ENCODE results near the gene TYROBP. TPM values are rescaled to one million over a fixed set of nuclear protein-coding genes. Genes with fewer than 3 reads are reported as not detected.

The TYROBP gene
- total and polyA plus RNA-seq, 4 donors, result 17.0 to 1,276 (median 417) TPM

GRCh38 chr19:35940839-35941238, 32.7 kb upstream of the TYROBP start:
- H3K36me3 ChIP-seq (ENCODE audit: control insufficient read depth in 4 of 4, insufficient read depth in 4 of 4, low read length in 4 of 4), result peaks cover 0 to 34% (median 7%) of the 10 kb centered on the region in 4 donors
- no peaks in the 10 kb centered on the region for H3K9me3 ChIP-seq (ENCODE audit: control insufficient read depth in 4 of 4, insufficient read depth in 3 of 4, low read length in 3 of 4)
- 60 to 79% methylated on average over 4 of the region's 4 CpGs for WGBS, 2 donors
- ATAC-seq (ENCODE audit: insufficient read depth, low FRiP score) (no peak), DNase-seq (no peak)
- peaks cover 0 to 23% (median 5%) of the 10 kb centered on the region in 5 donors for H3K4me1 ChIP-seq (ENCODE audit: control insufficient read depth in 5 of 5, insufficient read depth in 5 of 5, low read length in 5 of 5)
- TF ChIP-seq, protein P1, sequence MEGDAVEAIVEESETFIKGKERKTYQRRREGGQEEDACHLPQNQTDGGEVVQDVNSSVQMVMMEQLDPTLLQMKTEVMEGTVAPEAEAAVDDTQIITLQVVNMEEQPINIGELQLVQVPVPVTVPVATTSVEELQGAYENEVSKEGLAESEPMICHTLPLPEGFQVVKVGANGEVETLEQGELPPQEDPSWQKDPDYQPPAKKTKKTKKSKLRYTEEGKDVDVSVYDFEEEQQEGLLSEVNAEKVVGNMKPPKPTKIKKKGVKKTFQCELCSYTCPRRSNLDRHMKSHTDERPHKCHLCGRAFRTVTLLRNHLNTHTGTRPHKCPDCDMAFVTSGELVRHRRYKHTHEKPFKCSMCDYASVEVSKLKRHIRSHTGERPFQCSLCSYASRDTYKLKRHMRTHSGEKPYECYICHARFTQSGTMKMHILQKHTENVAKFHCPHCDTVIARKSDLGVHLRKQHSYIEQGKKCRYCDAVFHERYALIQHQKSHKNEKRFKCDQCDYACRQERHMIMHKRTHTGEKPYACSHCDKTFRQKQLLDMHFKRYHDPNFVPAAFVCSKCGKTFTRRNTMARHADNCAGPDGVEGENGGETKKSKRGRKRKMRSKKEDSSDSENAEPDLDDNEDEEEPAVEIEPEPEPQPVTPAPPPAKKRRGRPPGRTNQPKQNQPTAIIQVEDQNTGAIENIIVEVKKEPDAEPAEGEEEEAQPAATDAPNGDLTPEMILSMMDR (IDR thresholded peaks at IDR 0.05; ENCODE audit: control extremely low read depth, extremely low read depth), result no peak
- H3K27me3 ChIP-seq (ENCODE audit: control insufficient read depth in 3 of 3, insufficient read depth in 3 of 3, low read length in 2 of 3), result no peaks in the 10 kb centered on the region
- no peak overlapping the region for H3K9ac ChIP-seq (ENCODE audit: insufficient read depth in 1 of 2, low read length in 2 of 2)
- H3K4me3 ChIP-seq, result no peak overlapping the region
- no peak overlapping the region for H3K27ac ChIP-seq (ENCODE audit: low read depth in 1 of 2, low read length in 1 of 2)

DNA sequence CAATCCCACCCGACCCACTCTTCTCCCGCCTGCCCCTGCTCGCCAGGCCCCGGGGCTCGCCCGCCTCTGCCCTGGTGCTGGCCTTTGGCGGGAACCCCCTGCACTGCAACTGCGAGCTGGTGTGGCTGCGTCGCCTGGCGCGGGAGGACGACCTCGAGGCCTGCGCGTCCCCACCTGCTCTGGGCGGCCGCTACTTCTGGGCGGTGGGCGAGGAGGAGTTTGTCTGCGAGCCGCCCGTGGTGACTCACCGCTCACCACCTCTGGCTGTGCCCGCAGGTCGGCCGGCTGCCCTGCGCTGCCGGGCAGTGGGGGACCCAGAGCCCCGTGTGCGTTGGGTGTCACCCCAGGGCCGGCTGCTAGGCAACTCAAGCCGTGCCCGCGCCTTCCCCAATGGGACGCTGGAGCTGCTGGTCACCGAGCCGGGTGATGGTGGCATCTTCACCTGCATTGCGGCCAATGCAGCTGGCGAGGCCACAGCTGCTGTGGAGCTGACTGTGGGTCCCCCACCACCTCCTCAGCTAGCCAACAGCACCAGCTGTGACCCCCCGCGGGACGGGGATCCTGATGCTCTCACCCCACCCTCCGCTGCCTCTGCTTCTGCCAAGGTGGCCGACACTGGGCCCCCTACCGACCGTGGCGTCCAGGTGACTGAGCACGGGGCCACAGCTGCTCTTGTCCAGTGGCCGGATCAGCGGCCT, 32.1 kb upstream of the TYROBP start:
- WGBS, 2 donors, result 94 to 95% methylated on average over 50 to 51 of the region's 51 CpGs

DNA sequence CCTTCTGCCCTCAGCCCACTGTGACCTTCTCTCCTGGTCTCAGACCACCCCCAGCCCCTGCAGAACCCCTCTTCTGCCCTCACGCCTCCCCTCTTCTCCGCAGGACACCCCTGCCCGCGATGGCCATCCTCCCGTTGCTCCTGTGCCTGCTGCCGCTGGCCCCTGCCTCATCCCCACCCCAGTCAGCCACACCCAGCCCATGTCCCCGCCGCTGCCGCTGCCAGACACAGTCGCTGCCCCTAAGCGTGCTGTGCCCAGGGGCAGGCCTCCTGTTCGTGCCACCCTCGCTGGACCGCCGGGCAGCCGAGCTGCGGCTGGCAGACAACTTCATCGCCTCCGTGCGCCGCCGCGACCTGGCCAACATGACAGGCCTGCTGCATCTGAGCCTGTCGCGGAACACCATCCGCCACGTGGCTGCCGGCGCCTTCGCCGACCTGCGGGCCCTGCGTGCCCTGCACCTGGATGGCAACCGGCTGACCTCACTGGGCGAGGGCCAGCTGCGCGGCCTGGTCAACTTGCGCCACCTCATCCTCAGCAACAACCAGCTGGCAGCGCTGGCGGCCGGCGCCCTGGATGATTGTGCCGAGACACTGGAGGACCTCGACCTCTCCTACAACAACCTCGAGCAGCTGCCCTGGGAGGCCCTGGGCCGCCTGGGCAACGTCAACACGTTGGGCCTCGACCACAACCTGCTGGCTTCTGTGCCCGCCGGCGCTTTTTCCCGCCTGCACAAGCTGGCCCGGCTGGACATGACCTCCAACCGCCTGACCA, 31.4 kb upstream of the TYROBP start:
- TF ChIP-seq, protein P1 (IDR thresholded peaks at IDR 0.05; ENCODE audit: control extremely low read depth, extremely low read depth), result no peak
- no peak overlapping the region for H3K9ac ChIP-seq (ENCODE audit: insufficient read depth in 1 of 2, low read length in 2 of 2)
- ATAC-seq (ENCODE audit: insufficient read depth, low FRiP score) (no peak), DNase-seq (no peak)
- no peaks in the 10 kb centered on the region for H3K9me3 ChIP-seq (ENCODE audit: control insufficient read depth in 4 of 4, insufficient read depth in 3 of 4, low read length in 3 of 4)
- no peaks in the 10 kb centered on the region for H3K27me3 ChIP-seq (ENCODE audit: control insufficient read depth in 3 of 3, insufficient read depth in 3 of 3, low read length in 2 of 3)
- WGBS, 2 donors, result 95 to 96% methylated on average over 55 of the region's 55 CpGs
- H3K27ac ChIP-seq (ENCODE audit: low read depth in 1 of 2, low read length in 1 of 2), result no peak overlapping the region
- H3K4me3 ChIP-seq, result no peak overlapping the region
- H3K36me3 ChIP-seq (ENCODE audit: control insufficient read depth in 4 of 4, insufficient read depth in 4 of 4, low read length in 4 of 4), result peaks cover 0 to 32% (median 7%) of the 10 kb centered on the region in 4 donors
- H3K4me1 ChIP-seq (ENCODE audit: control insufficient read depth in 5 of 5, insufficient read depth in 5 of 5, low read length in 5 of 5), result peaks cover 5 to 30% (median 5%) of the 10 kb centered on the region in 5 donors

More for the DNA sequence above, 32.1 kb upstream of the TYROBP start:
- H3K27ac ChIP-seq (ENCODE audit: low read depth in 1 of 2, low read length in 1 of 2), result no peak overlapping the region
- DNase-seq (no peak), ATAC-seq (ENCODE audit: insufficient read depth, low FRiP score) (no peak)
- no peak overlapping the region for H3K9ac ChIP-seq (ENCODE audit: insufficient read depth in 1 of 2, low read length in 2 of 2)
- peaks cover 0 to 34% (median 7%) of the 10 kb centered on the region in 4 donors for H3K36me3 ChIP-seq (ENCODE audit: control insufficient read depth in 4 of 4, insufficient read depth in 4 of 4, low read length in 4 of 4)
- no peaks in the 10 kb centered on the region for H3K9me3 ChIP-seq (ENCODE audit: control insufficient read depth in 4 of 4, insufficient read depth in 3 of 4, low read length in 3 of 4)
- TF ChIP-seq, protein P1 (IDR thresholded peaks at IDR 0.05; ENCODE audit: control extremely low read depth, extremely low read depth), result no peak
- no peaks in the 10 kb centered on the region for H3K27me3 ChIP-seq (ENCODE audit: control insufficient read depth in 3 of 3, insufficient read depth in 3 of 3, low read length in 2 of 3)
- H3K4me1 ChIP-seq (ENCODE audit: control insufficient read depth in 5 of 5, insufficient read depth in 5 of 5, low read length in 5 of 5), result peaks cover 5 to 29% (median 5%) of the 10 kb centered on the region in 5 donors
- no peak overlapping the region for H3K4me3 ChIP-seq
